Measurements from ENCODE around the gene RUNX1.

RUNX1 gene

GRCh38 chr21:35026617-35027562 is 22.2 kb downstream of the RUNX1 start:
- in situ Hi-C loops (cut with HindIII; ENCODE audit: low sequenced_read_pairs) = no loop called here
- DNase-seq (ENCODE audit: low read depth) = no peak
- peak overlapping the region; percentile 26 for H3K4me3 ChIP-seq (ENCODE audit: low read depth, low read length)
- peak; percentile 4 for TF ChIP-seq CTCF (IDR thresholded peaks at IDR 0.05; ENCODE audit: low read depth, low read length, missing control alignments)

- in situ Hi-C loops (cut with HindIII; ENCODE audit: low sequenced_read_pairs) = no loop called here
- H3K4me3 ChIP-seq (ENCODE audit: low read depth, low read length) = no peak overlapping the region
- TF ChIP-seq CTCF (IDR thresholded peaks at IDR 0.05; ENCODE audit: low read depth, low read length, missing control alignments) = no peak
- DNase-seq (ENCODE audit: low read depth) = no peak
Measured at GRCh38 chr21:35026153-35026500, 23.0 kb downstream of the RUNX1 start.

- TF ChIP-seq CTCF (IDR thresholded peaks at IDR 0.05; ENCODE audit: low read depth, low read length, missing control alignments) = no peak
- DNase-seq (ENCODE audit: low read depth) = no peak
- in situ Hi-C loops (cut with HindIII; ENCODE audit: low sequenced_read_pairs) = no loop called here
- no peak overlapping the region for H3K4me3 ChIP-seq (ENCODE audit: low read depth, low read length)
Measured at GRCh38 chr21:35025206-35026152, 23.6 kb downstream of the RUNX1 start.

- TF ChIP-seq CTCF (IDR thresholded peaks at IDR 0.05; ENCODE audit: low read depth, low read length, missing control alignments) = no peak
- in situ Hi-C loops (cut with HindIII; ENCODE audit: low sequenced_read_pairs) = no loop called here
- H3K4me3 ChIP-seq (ENCODE audit: low read depth, low read length) = no peak overlapping the region
- DNase-seq (ENCODE audit: low read depth) = no peak
Measured at GRCh38 chr21:35024513-35024912, 24.6 kb downstream of the RUNX1 start.

GRCh38 chr21:35024071-35024420 is 25.1 kb downstream of the RUNX1 start:
- in situ Hi-C loops (cut with HindIII; ENCODE audit: low sequenced_read_pairs) = no loop called here
- no peak overlapping the region for H3K4me3 ChIP-seq (ENCODE audit: low read depth, low read length)
- DNase-seq (ENCODE audit: low read depth) = no peak
- TF ChIP-seq CTCF (IDR thresholded peaks at IDR 0.05; ENCODE audit: low read depth, low read length, missing control alignments) = no peak

GRCh38 chr21:35023396-35024070 is 25.6 kb downstream of the RUNX1 start:
- no peak for TF ChIP-seq CTCF (IDR thresholded peaks at IDR 0.05; ENCODE audit: low read depth, low read length, missing control alignments)
- no peak overlapping the region for H3K4me3 ChIP-seq (ENCODE audit: low read depth, low read length)
- DNase-seq (ENCODE audit: low read depth) = no peak
- in situ Hi-C loops (cut with HindIII; ENCODE audit: low sequenced_read_pairs) = no loop called here
